Measurements from ENCODE around the gene CELSR1.
"Not testable (repeated sequence)": the region's sequence is repeated elsewhere in the genome, so short reads cannot be mapped to it uniquely, and the experiment has no call there.

The CELSR1 gene

GRCh38 chr22:46531581-46532175 lies 5.7 kb downstream of the CELSR1 start:
- no peak for DNase-seq

- no peak for DNase-seq
These were observed 9.3 kb downstream of the CELSR1 start for GRCh38 chr22:46528121-46528610.

- DNase-seq: no peak
These were observed 11.1 kb downstream of the CELSR1 start for GRCh38 chr22:46526244-46526839.

- no peak for DNase-seq
These were observed 11.8 kb downstream of the CELSR1 start for GRCh38 chr22:46525389-46526243.

- no peak for DNase-seq
These were observed 13.1 kb downstream of the CELSR1 start for GRCh38 chr22:46524203-46524740.

- no peak for DNase-seq
These were observed 14.6 kb downstream of the CELSR1 start for GRCh38 chr22:46522797-46523196.

GRCh38 chr22:46521994-46522393 lies 15.4 kb downstream of the CELSR1 start:
- DNase-seq: no peak

- no peak for DNase-seq
These were observed 16.5 kb downstream of the CELSR1 start for GRCh38 chr22:46520880-46521279.

- DNase-seq: no peak
These were observed 18.0 kb downstream of the CELSR1 start for GRCh38 chr22:46519377-46519776.

- no peak for DNase-seq
These were observed 18.7 kb downstream of the CELSR1 start for GRCh38 chr22:46518542-46519325.

GRCh38 chr22:46518038-46518437 lies 19.4 kb downstream of the CELSR1 start:
- no peak for DNase-seq

- no peak for DNase-seq
These were observed 20.1 kb downstream of the CELSR1 start for GRCh38 chr22:46517255-46517761.

GRCh38 chr22:46516638-46517037 lies 20.8 kb downstream of the CELSR1 start:
- no peak for DNase-seq

- not testable (repeated sequence) for DNase-seq
These were observed 21.3 kb downstream of the CELSR1 start for GRCh38 chr22:46516112-46516487.

- DNase-seq: no peak
These were observed 22.0 kb downstream of the CELSR1 start for GRCh38 chr22:46515208-46516111.

- no peak for DNase-seq
These were observed 22.7 kb downstream of the CELSR1 start for GRCh38 chr22:46514592-46515207.

- DNase-seq: no peak
These were observed 23.4 kb downstream of the CELSR1 start for GRCh38 chr22:46513908-46514550.

- DNase-seq: no peak
These were observed 24.7 kb downstream of the CELSR1 start for GRCh38 chr22:46512683-46513082.

GRCh38 chr22:46512039-46512370 lies 25.4 kb downstream of the CELSR1 start:
- no peak for DNase-seq
